DMS114 treated with DMSO at 0.1 percent for 48 hours (cell line): ENCODE data around the gene CREB5.
"Not testable (repeated sequence)": the region's sequence is repeated elsewhere in the genome, so short reads cannot be mapped to it uniquely, and the experiment has no call there.

Source experiments
- DNase-seq: peaks from one replicate; lab custom pipeline; 2025; ENCODE audit not compliant: unreplicated experiment; lab: John Stamatoyannopoulos, UW

Gene CREB5

DNA sequence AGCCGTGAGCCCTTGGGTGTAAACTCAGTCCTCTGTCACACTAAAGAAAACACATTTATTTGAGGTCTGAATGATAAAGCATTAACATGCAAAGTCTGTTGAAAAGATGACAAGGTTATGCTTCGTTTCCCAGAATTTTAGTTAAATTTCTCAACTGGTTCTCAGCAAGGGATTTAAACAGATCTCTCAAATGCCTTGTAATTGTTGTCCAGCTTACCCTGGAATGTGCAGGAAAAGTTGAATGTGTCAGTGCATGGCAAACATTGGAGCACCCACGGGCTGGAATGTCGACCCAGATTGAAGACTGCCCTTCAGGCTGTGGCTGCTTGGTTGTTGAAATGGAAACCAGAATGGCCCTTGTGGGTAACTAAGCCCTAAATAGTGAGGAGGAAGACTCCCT, 354.0 kb downstream of the CREB5 start:
- DNase-seq: no peak

DNA sequence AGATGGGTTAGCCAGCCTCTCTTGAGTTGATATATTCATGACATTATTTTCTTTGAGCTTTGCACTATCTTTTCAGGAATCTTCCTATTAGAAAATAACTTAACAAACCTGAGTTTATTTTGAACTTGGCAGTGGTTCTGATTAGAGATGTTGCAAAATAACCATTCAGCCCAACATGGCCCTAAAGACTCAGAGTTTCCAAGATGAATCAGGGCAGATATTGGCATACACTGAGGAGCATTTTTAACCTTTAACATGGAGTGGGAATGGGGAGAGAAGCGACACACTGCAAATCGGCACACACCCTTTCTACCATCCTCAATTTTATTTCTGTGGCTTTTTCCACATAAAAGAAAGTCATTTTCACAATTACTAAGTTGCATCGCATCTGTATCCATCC, 355.0 kb downstream of the CREB5 start:
- no peak for DNase-seq

DNA sequence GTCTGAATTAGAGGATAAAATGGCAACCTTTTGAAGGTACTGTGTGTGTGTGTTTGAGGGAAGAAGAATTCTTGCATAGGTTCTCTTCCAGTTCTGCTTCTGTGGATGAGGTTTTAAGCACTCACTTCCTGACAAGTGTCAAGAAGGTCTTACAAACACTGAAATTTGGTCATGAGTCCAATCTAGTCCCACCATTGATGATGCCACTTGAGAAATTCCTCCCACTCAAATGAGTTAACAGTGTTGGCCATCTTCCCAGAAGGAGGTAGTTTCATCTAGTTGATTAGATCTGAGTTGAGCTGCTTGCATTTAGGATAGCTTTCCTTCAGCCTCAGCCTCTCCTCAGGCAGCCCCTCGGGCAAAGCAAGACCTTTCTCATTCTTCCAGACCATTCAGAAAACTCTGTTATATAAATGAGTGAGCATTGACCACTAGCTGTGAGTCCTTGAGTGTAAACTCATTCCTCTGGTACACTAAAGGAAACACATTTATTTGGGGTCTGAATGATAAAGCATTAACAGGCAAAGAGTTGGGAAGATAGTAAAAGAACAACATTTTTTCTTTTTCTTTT, 356.3 kb downstream of the CREB5 start:
- DNase-seq: no peak

DNA sequence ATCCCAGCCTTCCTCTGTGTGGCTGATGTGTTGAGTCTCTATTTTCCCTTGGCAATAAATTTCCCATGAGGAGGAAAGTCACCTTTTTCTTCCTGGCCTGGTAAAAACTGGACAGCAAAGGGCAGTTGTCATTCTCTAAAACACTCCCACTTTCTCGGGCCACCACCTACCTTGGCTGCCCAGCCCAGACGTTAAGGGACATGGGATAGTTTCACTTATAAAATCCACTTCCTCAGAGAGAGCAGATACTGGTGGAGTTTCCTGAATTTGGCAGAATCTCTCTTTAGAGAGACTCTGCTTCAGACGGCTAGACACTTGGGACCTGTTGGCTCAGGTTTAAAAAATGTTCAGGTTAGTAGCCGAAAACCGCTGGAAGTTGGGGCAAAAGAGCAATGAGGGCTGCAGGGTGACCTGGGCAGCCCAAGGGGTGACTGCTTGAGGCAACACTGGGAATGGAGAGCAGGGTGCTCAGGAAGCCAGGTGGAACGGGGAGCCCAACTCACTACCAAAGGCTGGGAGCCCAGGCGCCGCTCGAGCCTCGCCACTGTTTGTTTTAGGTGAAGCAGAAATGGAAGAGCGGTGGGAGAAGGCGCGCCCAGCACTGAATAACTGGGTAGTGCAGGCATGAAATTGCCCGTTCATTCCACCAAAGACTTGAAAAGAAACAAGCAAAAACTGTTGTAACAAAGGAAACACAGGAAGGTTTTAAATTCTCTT, 359.7 kb downstream of the CREB5 start:
- DNase-seq: no peak

DNA sequence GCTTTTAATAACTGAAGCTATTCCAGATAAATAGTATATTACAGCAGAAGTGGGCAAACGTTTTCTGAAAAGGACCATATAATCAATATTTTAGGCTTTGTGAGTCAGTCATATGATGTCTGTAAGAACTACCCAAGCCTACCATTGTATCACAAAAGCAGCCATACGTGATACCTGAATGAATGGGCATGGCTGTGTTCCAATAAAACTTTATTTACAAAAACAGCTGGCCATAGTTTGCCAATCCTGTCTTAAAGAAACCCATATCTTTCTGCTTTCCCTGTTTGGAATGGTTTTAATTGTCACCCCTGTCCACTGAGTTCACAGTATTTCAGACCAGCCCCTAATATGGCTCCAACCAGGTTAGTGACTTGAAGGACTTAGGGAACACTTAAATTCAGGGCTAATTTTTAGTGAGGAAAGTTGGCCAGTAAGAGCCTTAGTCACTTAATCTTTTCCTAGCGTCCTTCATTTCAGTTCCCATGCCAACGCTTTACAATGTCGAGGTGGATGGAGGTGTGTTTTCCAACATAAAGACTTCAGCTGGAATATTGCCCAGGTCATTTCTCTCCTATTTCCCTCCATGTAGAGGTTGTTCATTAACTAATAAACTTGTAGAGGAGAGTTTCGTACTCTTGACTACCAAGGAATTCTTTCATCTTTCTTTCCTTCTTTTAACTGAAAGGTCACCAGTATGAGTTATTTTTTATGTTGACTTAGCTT, 361.3 kb downstream of the CREB5 start:
- DNase-seq: no peak

DNA sequence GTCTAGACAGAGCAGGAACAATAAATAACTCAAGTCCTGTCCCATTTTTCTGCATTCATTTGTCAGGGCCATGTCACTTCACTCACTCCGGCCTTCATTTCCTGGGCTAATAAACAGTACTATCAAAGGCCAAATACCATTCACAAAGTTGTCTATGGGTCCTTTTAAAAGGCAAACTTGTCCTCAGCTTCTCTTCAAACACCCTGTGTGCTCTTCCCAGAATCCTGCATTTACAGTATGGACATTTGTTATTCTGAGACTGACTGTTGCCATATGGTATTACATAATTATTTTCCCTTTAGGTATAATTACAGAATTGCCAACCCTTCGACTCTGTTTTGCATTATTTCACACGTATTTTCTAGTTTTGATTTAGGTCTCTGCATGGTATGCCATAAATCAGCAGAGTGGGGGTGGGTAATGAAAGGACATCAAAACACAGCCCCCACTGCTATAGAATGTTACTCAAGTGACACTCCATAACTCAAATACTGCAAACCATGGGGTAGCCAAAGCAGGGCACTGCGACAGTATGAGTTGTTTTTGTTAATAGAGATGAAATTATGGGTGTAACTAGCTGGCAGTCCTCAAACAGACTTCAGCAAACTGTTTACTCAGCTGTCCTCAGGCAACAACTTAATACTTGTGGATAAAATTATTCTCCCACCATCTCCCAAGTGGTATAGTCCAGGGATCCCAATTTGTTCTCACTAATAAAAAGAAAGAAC, 362.1 kb downstream of the CREB5 start:
- no peak for DNase-seq

DNA sequence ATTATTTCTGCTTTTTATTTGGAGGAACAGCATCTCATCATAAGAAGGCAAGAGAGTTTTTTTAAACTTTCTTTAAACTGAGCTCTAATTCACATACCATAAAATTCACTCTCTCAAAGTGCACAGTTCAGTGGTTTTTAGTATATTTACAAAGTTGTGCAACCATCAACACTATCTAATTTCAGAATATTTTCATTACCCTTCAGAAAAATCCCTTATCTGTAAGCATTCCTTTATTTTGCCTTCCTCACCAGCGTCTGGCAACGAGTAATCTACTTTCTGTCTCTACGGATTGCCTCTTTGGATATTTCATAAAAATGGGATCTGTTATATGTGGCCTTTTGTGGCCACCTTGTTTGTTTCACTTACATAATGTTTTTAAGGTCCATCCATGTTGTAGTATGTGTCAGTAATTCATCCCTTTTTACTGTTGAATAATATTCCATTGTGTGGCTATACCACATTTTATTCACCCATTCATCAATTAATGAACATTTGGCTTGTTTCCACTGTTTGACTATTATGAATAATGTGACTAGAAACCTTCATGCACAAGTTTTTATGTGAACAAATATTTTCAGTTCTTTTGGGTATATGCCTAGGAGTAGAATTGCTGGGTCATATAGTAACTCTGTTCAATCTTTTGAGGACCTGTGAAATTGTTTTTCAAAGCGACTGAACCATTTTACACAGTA, 364.3 kb downstream of the CREB5 start:
- no peak for DNase-seq

DNA sequence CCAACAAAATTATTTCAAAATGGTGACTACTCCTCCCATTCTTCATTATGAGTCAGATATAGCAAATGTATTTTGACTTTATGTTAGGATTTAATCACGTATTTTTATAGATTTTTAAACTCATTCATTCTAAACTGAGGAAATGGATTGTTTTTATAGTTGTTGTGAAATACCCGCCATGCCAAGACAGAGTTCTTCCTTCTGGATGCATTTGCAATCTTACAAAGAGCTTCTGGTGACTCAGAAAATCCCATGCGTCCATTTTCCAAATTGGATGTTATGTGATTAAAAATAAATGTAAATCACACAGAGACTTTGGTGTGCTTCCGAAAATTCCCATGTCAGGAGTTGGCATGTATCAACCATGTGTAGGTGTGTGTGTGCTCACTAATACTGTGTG, 366.5 kb downstream of the CREB5 start:
- no peak for DNase-seq

DNA sequence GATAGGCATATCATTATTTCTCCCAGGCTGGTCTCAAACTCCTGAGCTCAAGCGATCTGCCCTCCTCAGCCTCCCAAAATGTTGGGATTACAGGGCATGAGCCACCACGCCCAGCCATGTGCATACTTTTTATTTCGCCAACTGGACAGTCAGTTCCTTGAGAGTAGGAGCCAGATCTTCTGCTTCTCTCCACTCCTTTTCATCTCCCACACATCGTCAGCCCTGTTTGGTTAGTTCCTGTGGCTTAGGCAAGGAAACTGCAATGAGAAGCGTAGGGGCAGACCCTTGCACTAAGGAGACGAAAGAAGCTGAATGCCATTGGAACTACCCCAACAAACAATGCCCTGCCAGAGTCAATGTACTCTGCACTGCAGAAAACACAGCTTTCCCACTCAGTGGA, 367.6 kb downstream of the CREB5 start:
- no peak for DNase-seq

DNA sequence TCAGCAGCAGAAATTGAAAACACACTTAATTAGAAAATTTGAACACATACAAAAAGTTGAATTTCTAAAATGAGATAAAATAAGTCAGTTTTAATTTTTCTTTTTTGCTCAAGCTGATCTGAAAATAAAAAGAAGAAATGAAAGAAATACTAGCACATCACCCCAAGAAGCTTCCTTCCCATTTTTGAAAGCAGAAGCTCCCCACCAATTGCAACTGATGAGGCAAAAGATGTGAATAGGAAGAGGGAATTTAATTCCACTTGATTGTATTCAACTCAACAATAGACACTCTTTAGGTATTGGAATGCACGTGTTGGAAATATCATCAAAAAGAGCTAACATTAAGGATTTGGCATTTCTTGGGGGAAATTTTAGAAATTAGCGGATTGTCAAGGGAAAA, 370.0 kb downstream of the CREB5 start:
- no peak for DNase-seq

DNA sequence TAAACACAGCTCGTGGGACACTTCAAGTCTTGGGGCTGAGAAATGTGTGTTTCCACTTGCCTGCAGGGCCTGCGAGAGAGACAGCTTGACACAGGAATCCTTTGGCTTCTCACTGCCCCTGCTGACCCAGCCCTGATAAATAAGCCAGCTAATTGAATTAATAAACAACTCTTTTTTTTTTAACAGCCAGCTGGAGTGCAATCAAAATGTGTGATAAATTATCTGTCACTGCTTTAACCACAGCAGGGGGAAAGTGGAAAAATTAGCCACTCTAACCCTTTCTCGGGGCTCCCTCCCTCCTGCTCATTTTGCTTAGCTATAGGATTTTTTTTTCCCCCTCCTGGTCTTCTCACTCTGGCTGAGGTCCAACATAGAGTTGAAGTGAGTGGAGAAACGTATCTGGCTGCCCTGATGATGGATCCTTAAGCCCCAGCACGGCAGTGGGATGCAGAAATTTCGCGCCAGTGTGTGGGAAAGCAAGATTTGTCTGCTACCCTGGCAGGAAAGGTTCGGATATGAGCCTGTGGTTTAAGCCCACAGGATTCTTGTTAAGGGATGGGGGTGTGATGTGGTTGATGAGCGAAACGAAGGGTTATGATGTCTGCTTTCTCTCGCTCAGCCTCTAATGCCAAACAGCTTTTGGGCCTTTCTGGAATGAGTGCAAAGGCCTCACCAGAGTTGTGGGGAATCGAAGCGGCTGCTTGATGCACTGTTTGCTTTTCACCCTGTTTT, 372.0 kb downstream of the CREB5 start:
- no peak for DNase-seq

DNA sequence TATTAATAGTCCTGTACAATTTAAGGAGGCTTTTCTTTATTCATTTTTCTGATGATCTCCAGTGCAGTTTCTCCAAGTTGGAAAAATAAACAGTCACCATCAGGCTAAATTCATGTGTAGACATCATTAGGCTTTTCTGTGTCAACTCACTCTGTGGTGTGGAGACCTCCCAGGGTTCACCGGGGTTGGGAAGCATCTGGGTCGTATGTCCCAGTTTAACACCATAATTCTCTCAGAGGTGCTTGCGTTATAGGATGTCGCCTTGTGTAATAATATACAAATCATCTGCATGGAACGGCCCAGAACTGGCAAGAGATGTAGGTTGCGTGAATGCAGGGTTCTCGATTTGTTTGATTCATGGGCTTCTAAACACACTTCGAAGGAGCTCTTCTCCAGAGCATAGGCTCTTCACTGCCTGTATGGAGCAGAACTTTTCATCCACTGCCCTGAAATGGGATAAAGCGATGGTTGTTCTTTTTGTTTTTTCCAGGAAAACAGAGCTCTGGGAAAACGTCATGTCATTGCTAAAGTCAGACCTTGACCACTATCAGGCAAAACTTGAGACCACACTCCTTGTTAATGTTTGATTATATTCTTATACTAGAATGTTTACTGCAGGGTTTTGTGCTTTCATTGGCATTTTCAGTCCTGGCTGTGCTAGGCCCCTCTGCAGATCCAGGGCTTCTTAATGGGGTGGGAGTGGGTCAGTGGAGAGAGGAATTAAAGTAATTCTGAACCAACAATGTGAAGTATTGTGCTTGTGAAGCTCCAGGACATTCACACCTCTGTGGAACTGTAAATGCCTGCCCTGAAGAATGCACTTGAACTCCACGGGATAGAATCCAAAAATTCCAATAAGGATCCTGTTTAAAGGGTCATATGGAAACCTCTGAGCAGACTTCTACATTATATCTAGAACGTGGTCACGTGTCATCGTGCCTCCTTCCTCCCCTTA, 373.0 kb downstream of the CREB5 start:
- no peak for DNase-seq

DNA sequence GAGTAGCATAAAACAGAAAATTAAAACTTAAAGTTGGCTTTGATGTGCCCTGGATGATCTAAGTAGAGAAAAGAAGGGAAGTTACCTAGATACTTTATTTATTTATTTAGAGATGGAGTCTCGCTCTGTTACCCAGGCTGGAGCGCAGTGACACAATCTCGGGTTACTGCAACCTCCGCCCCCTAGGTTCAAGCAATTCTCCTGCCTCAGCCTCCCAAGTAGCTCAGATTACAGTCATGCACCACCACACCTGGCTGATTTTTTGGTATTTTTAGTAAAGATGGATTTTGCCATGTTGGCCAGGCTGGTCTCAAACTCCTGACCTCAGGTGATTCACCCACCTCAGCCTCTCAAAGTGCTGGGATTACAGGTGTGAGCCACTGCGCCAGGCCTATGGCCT, 373.8 kb downstream of the CREB5 start:
- not testable (repeated sequence) for DNase-seq

DNA sequence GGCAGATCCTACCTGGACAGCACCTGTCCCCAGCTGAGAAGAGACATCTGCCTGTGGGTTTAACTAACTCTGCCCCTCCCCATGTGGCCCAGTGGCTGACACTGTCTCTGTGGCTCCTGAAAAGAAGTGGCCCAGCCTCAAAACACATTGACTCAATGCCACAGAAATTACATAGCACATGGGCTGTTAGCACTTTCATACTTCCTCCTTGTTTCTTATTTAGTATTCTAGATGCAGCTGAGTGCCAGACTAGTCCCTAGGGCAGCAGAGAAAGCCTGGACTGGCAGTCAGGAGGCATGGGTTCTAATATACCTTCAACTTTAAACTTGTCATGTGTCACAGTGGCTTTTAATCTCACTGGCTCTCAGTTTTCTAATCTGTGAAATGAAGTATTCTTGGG, 374.8 kb downstream of the CREB5 start:
- DNase-seq: no peak

DNA sequence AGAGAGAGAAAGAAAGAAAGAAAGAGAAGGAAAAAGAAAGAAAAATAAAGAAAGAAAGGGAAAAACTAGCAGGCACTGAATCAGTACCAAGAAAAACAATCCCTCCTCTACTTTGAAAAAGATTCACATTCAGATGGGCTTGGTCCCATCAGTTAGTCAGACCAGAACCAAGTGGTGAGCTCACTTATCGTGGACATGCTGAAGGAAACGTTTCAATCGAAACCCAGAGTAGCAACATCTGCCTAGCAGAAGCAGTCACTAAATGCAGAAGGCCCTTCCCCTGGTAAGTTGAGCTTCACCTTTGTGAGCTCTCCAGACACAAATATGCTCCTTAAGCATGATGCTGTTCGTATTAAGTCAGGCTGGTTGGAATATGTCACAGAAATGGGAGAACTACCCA, 378.1 kb downstream of the CREB5 start:
- no peak for DNase-seq

DNA sequence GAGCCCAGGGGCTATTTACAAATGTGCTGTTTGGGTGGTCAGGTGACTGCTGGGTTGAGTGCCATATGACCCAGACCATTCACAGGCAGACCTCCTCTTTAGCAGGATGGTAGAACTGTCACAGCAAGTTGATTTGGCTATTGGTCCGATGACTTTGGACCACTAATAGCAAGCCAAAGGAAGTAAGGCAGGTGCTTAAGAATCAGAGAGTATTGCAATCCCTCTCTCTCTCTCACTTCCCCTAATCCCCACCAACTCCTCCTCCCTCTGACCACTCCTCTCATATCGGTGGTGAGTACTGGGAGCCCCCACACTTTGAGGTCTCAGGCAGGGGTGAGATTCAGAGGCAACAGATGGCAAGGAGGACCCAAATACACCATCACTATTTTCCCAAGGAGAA, 380.5 kb downstream of the CREB5 start:
- no peak for DNase-seq

DNA sequence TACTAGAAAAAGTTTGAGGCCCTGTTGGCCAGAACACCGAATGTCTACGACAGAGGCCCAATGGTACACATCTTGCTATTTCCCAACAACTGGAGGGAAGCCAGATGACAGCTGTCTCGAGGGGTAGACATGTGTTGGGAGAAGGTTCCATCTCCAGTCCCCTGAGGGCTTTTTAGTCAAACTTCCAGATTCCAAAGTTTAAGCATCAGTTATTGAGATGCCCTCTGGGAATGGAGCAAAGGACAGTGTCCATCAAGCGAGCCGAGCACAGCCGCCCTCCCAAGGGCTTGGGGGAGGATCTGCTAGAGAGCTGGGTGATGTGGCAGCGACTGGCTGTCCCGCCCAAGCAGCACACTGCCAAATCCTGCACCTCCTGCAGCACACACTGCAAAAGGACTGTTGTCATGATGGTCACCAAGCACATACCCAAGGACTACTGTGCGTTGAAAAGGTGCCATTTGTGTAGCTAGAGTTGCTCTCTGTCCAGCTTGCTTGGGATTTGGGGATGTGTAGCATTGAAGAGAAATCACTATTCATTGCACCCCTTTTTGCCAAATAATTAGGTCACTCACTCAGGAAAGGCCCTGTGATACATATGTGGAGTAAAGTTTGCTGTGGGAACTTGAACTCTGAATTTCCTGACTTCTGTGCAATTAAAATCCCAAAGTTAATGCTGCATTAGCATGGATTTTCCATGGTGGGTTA, 381.2 kb downstream of the CREB5 start:
- DNase-seq: no peak

DNA sequence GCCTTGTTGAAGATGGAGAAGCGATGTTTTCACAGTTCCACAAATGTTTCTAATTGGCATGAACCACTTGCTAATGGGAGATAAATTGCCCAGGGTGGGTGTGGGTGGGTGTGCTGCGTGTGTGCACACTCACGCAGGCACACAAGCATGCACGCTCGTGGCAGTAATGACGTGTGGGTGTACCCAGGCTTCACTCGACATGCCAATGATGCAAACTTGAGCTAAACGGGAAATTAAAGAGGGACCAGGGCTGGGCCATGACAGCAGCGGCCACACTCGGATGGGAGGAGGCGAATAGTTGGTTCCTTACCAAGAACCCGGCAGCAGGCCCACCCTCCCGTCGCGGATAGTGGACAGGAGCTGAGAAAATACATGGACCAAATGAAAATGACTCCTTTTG, 386.0 kb downstream of the CREB5 start:
- DNase-seq: no peak

DNA sequence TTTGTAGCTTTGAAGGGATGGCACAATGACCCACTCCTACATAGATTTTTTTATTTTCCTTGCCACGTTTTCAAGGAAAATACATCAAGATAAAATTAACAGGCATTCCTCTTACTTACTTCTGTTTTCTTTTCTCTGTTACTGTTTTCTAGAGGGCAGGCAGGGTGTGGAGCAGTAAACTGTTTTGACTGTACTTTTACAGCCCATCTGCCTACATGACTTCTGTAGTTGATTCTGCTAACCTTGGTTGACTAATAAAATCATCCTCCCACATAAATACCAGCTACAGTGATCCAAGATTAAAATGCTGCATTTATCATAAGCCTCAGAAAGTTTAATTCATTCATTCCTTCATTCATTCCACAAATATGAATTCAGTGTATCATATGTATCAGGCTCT, 387.3 kb downstream of the CREB5 start:
- no peak for DNase-seq
